ENCODE results near the gene TRA2A. TPM values are rescaled to one million over a fixed set of nuclear protein-coding genes. Genes with fewer than 3 reads are reported as not detected.
"Not testable (repeated sequence)": the region's sequence is repeated elsewhere in the genome, so short reads cannot be mapped to it uniquely, and the experiment has no call there.

The TRA2A gene
- total and polyA plus RNA-seq, 2 donors (not counting 3 experiments of a cell fraction or from before 2014, with no cell fraction given): 55.1 to 112 TPM

DNA sequence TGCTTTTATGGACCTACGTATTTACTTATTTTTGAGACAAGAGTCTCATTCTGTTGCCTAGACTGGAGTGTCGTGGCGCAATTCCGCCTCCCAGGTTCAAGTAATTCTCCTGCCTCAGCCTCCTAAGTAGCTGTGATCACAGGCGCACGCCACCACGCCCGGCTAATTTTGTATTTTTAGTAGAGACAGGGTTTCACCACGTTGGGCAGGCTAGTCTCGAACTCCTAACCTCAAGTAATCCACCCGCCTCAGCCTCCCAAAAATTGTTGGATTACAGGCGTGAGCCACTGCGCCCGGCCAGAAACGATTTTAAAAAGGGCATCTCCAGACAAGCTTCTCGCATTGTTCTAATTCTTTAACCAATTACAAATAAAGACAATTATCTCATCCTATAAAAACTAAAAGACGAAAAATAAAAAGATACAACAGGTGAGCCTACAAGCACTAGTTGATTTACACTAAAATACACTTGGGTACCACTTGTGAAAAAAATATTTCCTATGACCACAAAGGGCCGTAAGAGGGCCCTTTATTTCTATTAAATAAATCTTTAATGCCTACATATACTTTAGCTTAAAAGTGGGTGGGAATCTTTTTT lies 2.4 kb downstream of the TRA2A start:
- FAIRE-seq (no peak), DNase-seq (ENCODE audit: low read depth, low spot score) (no peak)
- dilution Hi-C loops (cut with MboI; ENCODE audit: extremely low pct_ligation_motif_present, low sequenced_read_pairs) (no loop called here), intact Hi-C loops (cut with micrococcal nuclease) (loop anchor here (10.0 kb wide), 1 partner anchor 345 kb away; the partner anchor contains the start of gene NUP42)
- CTCF ChIA-PET: interaction anchor here (0.9 to 3.3 kb wide), 3 partner anchors 9 to 256 kb away, joined by 3 to 16 read pairs (median 5); no protein-coding TSS in a partner anchor
- peak overlapping the region; percentile 96 for H3K4me2 ChIP-seq (ENCODE audit: insufficient read depth, low read length)
- peaks cover 42% of the 10 kb centered on the region for H3K4me1 ChIP-seq (ENCODE audit: control insufficient read depth, extremely low read depth, insufficient read depth, low read length)
- H2AFZ ChIP-seq (ENCODE audit: low read depth, low read length): no peak overlapping the region
- no peaks in the 10 kb centered on the region for H3K9me1 ChIP-seq (replicated peaks; ENCODE audit: control insufficient read depth, extremely low read depth, insufficient read depth, low read length)
- H3K4me3 ChIP-seq (replicated peaks in 1 of 3; ENCODE audit: insufficient read depth in 1 of 3, low read depth in 1 of 3, low read length in 3 of 3): peak overlapping the region in 1 of 3 experiments; percentile 88
- H3K79me2 ChIP-seq (ENCODE audit: control insufficient read depth, insufficient read depth, low read length): peaks cover 74% of the 10 kb centered on the region
- H3K36me3 ChIP-seq (ENCODE audit: control insufficient read depth in 2 of 2, extremely low read depth in 1 of 2, insufficient read depth in 2 of 2, low read length in 2 of 2): no peaks in the 10 kb centered on the region
- H3K27me3 ChIP-seq (ENCODE audit: control insufficient read depth in 2 of 2, insufficient read depth in 2 of 2, low read length in 2 of 2): no peaks in the 10 kb centered on the region
- no peak overlapping the region for H3K27ac ChIP-seq (ENCODE audit: insufficient read depth, low read depth, low read length)
- POLR2A ChIA-PET: interaction anchor here (0.6 kb wide), 1 partner anchor 27 kb away, joined by 4 read pairs; no protein-coding TSS in a partner anchor
- H3K9me3 ChIP-seq (replicated peaks; ENCODE audit: control insufficient read depth, insufficient read depth, low read length): no peaks in the 10 kb centered on the region
- no TSS peak for BruUV-seq (replicated peaks)
- TF ChIP-seq POLR2A (IDR thresholded peaks at IDR 0.05; ENCODE audit: low read depth, low read length) (no peak), POLR2AphosphoS5 (IDR thresholded peaks at IDR 0.05; ENCODE audit: insufficient read depth, low read depth, low read length) (no peak), JUN (IDR thresholded peaks at IDR 0.05; ENCODE audit: borderline replicate concordance, insufficient read depth, insufficient read length, low read depth) (no peak), MYC (IDR thresholded peaks at IDR 0.05; ENCODE audit: low read depth, low read length) (no peak), GATA2 (IDR thresholded peaks at IDR 0.05; ENCODE audit: insufficient read depth, insufficient read length, low read depth, low read length) (no peak)
- TF ChIP-seq, protein P1, sequence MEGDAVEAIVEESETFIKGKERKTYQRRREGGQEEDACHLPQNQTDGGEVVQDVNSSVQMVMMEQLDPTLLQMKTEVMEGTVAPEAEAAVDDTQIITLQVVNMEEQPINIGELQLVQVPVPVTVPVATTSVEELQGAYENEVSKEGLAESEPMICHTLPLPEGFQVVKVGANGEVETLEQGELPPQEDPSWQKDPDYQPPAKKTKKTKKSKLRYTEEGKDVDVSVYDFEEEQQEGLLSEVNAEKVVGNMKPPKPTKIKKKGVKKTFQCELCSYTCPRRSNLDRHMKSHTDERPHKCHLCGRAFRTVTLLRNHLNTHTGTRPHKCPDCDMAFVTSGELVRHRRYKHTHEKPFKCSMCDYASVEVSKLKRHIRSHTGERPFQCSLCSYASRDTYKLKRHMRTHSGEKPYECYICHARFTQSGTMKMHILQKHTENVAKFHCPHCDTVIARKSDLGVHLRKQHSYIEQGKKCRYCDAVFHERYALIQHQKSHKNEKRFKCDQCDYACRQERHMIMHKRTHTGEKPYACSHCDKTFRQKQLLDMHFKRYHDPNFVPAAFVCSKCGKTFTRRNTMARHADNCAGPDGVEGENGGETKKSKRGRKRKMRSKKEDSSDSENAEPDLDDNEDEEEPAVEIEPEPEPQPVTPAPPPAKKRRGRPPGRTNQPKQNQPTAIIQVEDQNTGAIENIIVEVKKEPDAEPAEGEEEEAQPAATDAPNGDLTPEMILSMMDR (IDR thresholded peaks at IDR 0.05; ENCODE audit: extremely low read depth in 1 of 2, insufficient read depth in 1 of 2, low read depth in 1 of 2, low read length in 2 of 2): no peak
- TF ChIP-seq, protein P2, sequence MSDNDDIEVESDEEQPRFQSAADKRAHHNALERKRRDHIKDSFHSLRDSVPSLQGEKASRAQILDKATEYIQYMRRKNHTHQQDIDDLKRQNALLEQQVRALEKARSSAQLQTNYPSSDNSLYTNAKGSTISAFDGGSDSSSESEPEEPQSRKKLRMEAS (IDR thresholded peaks at IDR 0.05; ENCODE audit: insufficient read depth, insufficient read length): no peak
- peaks cover 33% of the 10 kb centered on the region for H4K20me1 ChIP-seq (replicated peaks; ENCODE audit: control insufficient read depth, extremely low read depth, insufficient read depth, low read length)
- H3K9ac ChIP-seq (replicated peaks; ENCODE audit: extremely low read depth, insufficient read depth, low read length): peak overlapping the region; percentile 100

DNA sequence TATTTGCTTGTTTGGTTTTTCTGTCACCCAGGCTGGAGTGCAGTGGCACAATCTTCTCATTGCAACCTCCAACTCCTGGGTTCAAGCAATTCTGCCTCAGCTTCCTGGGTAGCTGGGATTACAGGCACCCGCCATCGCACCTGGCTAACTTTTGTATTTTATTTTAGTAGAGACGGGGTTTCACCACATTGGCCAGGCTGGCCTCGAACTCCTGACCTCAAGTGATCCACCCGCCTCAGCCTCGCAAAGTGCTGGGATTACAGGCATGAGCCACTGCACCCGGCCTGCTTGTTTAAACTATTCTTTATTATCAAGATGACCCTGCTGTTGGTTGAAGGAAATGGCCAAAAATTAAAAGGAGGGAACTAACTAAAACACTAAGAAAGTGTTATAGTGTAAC lies 6.2 kb downstream of the TRA2A start:
- H3K27me3 ChIP-seq (ENCODE audit: control insufficient read depth in 2 of 2, insufficient read depth in 2 of 2, low read length in 2 of 2); POLR2A ChIA-PET; dilution Hi-C loops (cut with MboI; ENCODE audit: extremely low pct_ligation_motif_present, low sequenced_read_pairs); DNase-seq (ENCODE audit: low read depth, low spot score); H3K9ac ChIP-seq (replicated peaks; ENCODE audit: extremely low read depth, insufficient read depth, low read length); H3K9me1 ChIP-seq (replicated peaks; ENCODE audit: control insufficient read depth, extremely low read depth, insufficient read depth, low read length); H3K27ac ChIP-seq (ENCODE audit: insufficient read depth, low read depth, low read length); FAIRE-seq; H2AFZ ChIP-seq (ENCODE audit: low read depth, low read length); H3K9me3 ChIP-seq (replicated peaks; ENCODE audit: control insufficient read depth, insufficient read depth, low read length); H3K4me3 ChIP-seq (replicated peaks in 1 of 3; ENCODE audit: insufficient read depth in 1 of 3, low read depth in 1 of 3, low read length in 3 of 3); BruUV-seq (replicated peaks): not testable (repeated sequence)
- H3K79me2 ChIP-seq (ENCODE audit: control insufficient read depth, insufficient read depth, low read length): peaks cover 100% of the 10 kb centered on the region
- CTCF ChIA-PET: interaction anchor here (1.3 to 4.5 kb wide), 3 partner anchors 16 to 263 kb away, joined by 3 to 22 read pairs (median 4); no protein-coding TSS in a partner anchor
- peaks cover 51% of the 10 kb centered on the region for H4K20me1 ChIP-seq (replicated peaks; ENCODE audit: control insufficient read depth, extremely low read depth, insufficient read depth, low read length)
- intact Hi-C loops (cut with micrococcal nuclease): loop anchor here (10.0 kb wide), 1 partner anchor 341 kb away; the partner anchor contains the start of gene NUP42
- H3K4me2 ChIP-seq (ENCODE audit: insufficient read depth, low read length): peak overlapping the region; percentile 42
- peaks cover 39% of the 10 kb centered on the region for H3K4me1 ChIP-seq (ENCODE audit: control insufficient read depth, extremely low read depth, insufficient read depth, low read length)
- peaks cover 6 to 10% of the 10 kb centered on the region in 2 experiments for H3K36me3 ChIP-seq (ENCODE audit: control insufficient read depth in 2 of 2, extremely low read depth in 1 of 2, insufficient read depth in 2 of 2, low read length in 2 of 2)
